Measurements from ENCODE around the gene GDPD5. TPM values are rescaled to one million over a fixed set of nuclear protein-coding genes. Genes with fewer than 3 reads are reported as not detected.
A peak's percentile ranks its signal among the peaks of the same experiment; 100 is the strongest.

Gene GDPD5
- total RNA-seq, 1 donor from 2014 or later, result 2.1 TPM

DNA sequence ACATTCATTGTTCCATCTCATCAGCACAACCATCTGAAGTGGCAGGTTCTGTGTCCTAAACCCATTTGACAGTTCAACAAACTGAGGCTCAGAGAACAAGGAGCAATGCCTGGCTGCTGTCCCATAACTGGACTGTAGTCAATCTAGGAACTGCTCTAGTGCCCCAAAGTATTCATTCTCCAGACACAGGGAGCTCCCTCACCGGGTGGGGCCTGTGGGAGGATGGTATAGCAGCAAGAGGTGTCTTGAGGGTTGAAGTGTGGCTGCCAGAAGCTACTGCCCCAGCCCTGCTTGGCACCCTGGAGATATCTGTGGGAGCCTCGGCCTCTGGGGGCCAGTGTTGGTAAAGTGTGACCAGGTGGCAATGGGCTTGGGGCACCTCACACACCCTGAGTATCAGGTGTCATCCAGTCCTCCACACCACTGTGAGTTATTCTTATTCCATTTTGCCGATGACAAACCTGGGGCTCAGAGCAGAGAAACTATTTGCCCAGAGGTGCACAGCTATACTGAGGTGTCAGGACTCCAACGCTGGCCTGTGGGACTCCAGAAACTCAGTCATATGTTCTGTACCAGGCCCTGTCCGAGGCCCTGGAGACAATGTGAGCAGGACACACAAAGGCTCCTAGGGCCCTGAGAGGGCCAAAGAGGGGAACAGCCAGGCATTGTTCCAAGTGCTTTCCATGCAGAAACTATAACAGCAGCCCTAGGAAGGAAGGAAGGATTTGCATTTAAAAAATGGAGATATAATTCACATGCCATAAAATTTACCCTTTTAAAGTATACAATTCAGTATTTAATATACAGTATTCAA is 46.8 kb downstream of the GDPD5 start:
- DNase-seq (ENCODE audit: low read depth), result no peak
- H3K36me3 ChIP-seq (ENCODE audit: control insufficient read depth, insufficient read depth, low read length), result no peaks in the 10 kb centered on the region
- no peak for FAIRE-seq
- TF ChIP-seq, protein P1, sequence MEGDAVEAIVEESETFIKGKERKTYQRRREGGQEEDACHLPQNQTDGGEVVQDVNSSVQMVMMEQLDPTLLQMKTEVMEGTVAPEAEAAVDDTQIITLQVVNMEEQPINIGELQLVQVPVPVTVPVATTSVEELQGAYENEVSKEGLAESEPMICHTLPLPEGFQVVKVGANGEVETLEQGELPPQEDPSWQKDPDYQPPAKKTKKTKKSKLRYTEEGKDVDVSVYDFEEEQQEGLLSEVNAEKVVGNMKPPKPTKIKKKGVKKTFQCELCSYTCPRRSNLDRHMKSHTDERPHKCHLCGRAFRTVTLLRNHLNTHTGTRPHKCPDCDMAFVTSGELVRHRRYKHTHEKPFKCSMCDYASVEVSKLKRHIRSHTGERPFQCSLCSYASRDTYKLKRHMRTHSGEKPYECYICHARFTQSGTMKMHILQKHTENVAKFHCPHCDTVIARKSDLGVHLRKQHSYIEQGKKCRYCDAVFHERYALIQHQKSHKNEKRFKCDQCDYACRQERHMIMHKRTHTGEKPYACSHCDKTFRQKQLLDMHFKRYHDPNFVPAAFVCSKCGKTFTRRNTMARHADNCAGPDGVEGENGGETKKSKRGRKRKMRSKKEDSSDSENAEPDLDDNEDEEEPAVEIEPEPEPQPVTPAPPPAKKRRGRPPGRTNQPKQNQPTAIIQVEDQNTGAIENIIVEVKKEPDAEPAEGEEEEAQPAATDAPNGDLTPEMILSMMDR (IDR thresholded peaks at IDR 0.05; ENCODE audit: insufficient read depth, low read length, severe bottlenecking), result no peak
- no peaks in the 10 kb centered on the region for H3K27me3 ChIP-seq (ENCODE audit: control insufficient read depth, insufficient read depth, low read length)
- H3K4me3 ChIP-seq (ENCODE audit: low read depth, low read length), result no peak overlapping the region

DNA sequence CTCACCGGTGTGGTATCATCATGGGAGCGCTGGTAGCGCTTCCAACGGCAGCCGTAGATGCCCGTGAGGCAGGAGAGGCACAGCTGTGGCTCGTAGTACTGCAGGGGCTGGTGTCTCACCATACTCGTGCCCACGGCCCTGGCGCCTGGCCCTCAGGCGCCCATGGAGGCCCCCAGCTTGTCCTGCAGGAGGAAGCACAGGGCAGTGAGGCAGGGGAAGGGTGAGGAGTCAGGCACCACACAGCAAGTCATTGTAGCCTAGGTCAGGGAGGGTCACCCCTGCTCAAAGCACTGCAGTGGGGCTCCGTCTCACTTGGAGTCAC is 48.2 kb downstream of the GDPD5 start:
- H3K36me3 ChIP-seq (ENCODE audit: control insufficient read depth, insufficient read depth, low read length), result no peaks in the 10 kb centered on the region
- TF ChIP-seq, protein P1 (IDR thresholded peaks at IDR 0.05; ENCODE audit: insufficient read depth, low read length, severe bottlenecking), result no peak
- FAIRE-seq, result no peak

DNA sequence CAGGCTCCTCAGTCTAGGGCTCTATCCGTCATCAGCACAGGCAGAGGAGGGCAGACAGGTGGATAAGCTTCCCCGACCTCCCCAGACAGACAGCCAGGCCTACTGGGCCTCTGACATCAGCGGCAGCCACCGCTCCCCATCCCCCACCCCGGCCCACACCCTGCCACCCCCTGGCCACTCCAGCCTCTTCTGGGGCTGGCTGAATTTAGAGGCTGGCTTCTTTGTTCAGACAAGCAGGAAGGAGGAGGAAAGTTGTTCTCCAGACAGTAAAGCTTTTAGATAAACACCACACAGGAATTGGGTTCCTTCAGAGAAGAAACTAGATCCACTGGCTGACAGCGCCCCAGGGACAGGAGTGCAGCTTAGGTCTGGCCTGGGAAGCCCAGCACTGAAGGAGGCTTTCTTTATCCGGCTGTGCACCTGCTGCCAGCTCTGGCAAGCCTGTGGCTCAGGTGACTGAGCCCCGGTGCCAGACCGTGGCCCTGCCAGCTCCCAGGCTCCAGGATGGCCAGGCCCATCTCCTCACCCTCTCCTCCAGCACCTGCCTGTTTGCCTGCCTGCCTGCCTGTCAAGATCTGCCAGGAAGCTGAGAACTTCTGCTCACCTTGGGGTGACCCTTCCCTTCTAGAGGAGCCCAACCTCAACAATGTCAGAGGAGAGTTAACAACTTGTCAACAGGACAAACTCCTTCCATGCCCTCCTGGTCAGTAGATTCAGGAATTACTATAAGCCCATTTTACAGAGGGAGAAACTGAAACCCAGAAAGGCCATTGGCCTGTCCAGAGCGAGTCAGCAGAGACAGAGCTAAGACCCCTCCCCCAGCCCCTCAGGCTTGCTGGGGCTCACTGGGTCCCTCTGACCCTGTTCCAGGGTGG is 48.8 kb downstream of the GDPD5 start:
- TF ChIP-seq, protein P1 (IDR thresholded peaks at IDR 0.05; ENCODE audit: insufficient read depth, low read length, severe bottlenecking), result no peak
- Histone ChIP-seq H3K36me3 (ENCODE audit: control insufficient read depth, insufficient read depth, low read length) (no peaks in the 10 kb centered on the region), H3K4me3 (ENCODE audit: low read depth, low read length) (no peak overlapping the region), H3K27me3 (ENCODE audit: control insufficient read depth, insufficient read depth, low read length) (no peaks in the 10 kb centered on the region)
- DNase-seq (ENCODE audit: low read depth) (no peak), FAIRE-seq (no peak)

More for the DNA sequence above, 48.2 kb downstream of the GDPD5 start:
- no peaks in the 10 kb centered on the region for H3K27me3 ChIP-seq (ENCODE audit: control insufficient read depth, insufficient read depth, low read length)
- no peak overlapping the region for H3K4me3 ChIP-seq (ENCODE audit: low read depth, low read length)
- no peak for DNase-seq (ENCODE audit: low read depth)

DNA sequence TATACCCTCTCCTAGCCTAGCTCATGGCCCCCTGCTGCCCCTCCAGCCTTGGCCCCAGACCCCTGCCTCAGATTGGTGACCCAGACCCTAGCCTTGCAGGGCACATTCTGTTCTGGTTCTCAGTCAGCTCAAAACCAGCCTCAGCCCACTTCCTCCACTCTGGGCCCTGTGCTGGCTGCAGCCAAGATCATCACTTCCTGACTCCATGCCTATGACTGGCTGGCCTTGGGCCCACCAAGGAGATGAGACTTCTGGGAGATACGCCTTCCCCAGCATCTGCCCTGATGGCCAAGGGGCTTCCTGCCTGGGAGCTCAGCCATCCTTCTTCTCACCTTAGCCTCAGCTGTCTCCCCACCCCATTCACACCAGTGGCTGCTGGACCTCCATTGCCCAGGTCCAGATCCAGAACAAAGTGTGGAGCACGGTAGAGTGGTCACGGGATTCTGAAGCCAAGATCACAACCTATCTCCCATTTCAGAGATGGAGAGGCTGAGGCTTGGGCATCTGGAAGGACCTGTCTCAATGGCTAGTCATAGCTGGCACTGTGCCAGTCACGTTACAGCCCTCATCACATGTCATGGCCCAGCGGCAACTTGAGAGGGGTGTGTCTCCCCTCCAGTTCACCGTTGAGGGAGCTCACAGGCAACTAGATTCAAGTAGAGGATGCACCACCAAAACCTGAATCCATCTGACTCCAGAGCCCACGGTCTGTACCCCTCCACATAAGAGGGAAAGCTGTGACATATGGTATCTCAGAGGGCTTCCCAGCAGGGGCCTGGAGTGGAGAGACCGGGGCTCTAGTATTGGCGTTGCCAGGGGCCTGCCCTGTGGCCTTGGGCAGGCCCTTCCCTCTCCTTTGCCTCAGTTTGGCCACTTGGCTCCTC is 49.7 kb downstream of the GDPD5 start:
- Histone ChIP-seq H3K36me3 (ENCODE audit: control insufficient read depth, insufficient read depth, low read length) (no peaks in the 10 kb centered on the region), H3K27me3 (ENCODE audit: control insufficient read depth, insufficient read depth, low read length) (no peaks in the 10 kb centered on the region), H3K4me3 (ENCODE audit: low read depth, low read length) (no peak overlapping the region)
- DNase-seq (ENCODE audit: low read depth) (peak; percentile 61), FAIRE-seq (no peak)
- TF ChIP-seq, protein P1 (IDR thresholded peaks at IDR 0.05; ENCODE audit: insufficient read depth, low read length, severe bottlenecking), result no peak

DNA sequence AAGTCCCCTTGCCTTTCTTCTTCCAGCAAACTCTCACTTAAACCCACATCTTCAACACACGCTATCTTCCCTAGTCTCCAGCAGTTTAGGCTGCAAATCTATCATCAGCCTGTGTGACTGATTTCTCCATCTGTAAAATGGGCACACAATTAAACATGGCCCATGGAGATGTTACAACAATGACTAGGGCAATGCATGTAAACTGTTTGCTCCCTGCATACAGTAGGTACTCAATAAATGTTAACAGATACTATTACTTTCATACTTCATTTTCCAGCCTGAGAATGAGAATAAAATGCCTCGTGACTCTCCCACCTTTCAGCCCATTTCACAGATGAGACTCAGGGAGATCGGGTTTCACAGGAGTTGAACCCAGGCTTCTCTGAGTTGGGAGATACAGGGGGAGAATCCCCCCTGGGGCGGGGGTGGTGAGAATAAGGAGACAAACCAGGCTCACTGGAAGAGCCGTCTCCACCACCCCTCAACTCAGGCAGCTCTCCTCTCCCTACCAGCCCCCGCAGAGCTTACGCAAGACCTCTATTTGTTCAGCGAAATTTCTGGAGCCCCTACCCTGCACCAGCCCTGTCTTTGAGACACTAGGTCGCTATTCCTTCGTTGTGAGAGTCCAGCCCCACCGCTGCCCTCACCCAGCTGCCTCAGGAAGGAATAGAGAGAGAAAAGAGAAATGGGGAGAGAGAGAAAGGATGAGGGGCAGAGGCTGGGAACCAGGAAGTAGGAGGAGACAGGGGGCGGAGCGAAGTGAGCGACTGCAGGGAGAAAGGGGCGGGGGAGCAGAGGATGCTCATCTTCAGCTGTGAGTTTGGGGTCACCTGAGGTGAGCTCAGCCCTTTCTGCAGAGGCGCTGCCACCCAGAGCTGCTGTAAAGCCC is 50.6 kb downstream of the GDPD5 start:
- Histone ChIP-seq H3K27me3 (ENCODE audit: control insufficient read depth, insufficient read depth, low read length) (no peaks in the 10 kb centered on the region), H3K4me3 (ENCODE audit: low read depth, low read length) (no peak overlapping the region), H3K36me3 (ENCODE audit: control insufficient read depth, insufficient read depth, low read length) (no peaks in the 10 kb centered on the region)
- TF ChIP-seq, protein P1 (IDR thresholded peaks at IDR 0.05; ENCODE audit: insufficient read depth, low read length, severe bottlenecking), result no peak
- DNase-seq (ENCODE audit: low read depth) (no peak), FAIRE-seq (no peak)
